ENCODE measurements around the gene NPPC. TPM values are rescaled to one million over a fixed set of nuclear protein-coding genes. Genes with fewer than 3 reads are reported as not detected.
"Not testable (repeated sequence)": the region's sequence is repeated elsewhere in the genome, so short reads cannot be mapped to it uniquely, and the experiment has no call there.

The NPPC gene
- polyA plus RNA-seq, 1 of the 3 experiments (the other 2 are of a cell fraction), result not detected

- POLR2A ChIA-PET, result no interaction called here
- no peak overlapping the region for H3K27ac ChIP-seq (ENCODE audit: low read depth in 2 of 2, low read length in 1 of 2)
- CTCF ChIA-PET, result interaction anchor here (1.0 to 4.3 kb wide), 5 partner anchors 10 to 612 kb away, joined by 3 to 26 read pairs (median 4); no protein-coding TSS in a partner anchor
- H3K9me3 ChIP-seq, result no peaks in the 10 kb centered on the region
- 0 out of 2 replicates have a peak, but pooled peaks cover 4% of the 10 kb centered on the region for H3K27me3 ChIP-seq (ENCODE audit: insufficient read depth)
- no peaks in the 10 kb centered on the region for H3K9me2 ChIP-seq
- H3K4me1 ChIP-seq (ENCODE audit: control insufficient read depth in 1 of 2, insufficient read depth in 2 of 2, low read depth in 1 of 2, low read length in 1 of 2), result no peaks in the 10 kb centered on the region
- no peaks in the 10 kb centered on the region for H3K36me3 ChIP-seq (replicated peaks in 1 of 2; ENCODE audit: control insufficient read depth in 1 of 2, insufficient read depth in 2 of 2, low read length in 1 of 2)
- H3K79me2 ChIP-seq (ENCODE audit: insufficient read depth), result no peaks in the 10 kb centered on the region
- H3K4me2 ChIP-seq, result no peak overlapping the region
- no peaks in the 10 kb centered on the region for H3F3A ChIP-seq (replicated peaks; ENCODE audit: insufficient read depth)
- no peak for DNase-seq
- TF ChIP-seq GABPA (IDR thresholded peaks at IDR 0.05; ENCODE audit: low read depth), result no peak
- no peak for TF ChIP-seq RXRA (IDR thresholded peaks at IDR 0.05; ENCODE audit: borderline replicate concordance, low read depth)
- no peak for TF ChIP-seq GATA2 (CRISPR knock-in tag; IDR thresholded peaks at IDR 0.05)
- TF ChIP-seq PBX3 (IDR thresholded peaks at IDR 0.05), result no peak
- no peak for TF ChIP-seq ELF1 (IDR thresholded peaks at IDR 0.05)
- no peak for TF ChIP-seq NFIC (IDR thresholded peaks at IDR 0.05; ENCODE audit: borderline replicate concordance)
- TF ChIP-seq CTCF (IDR thresholded peaks at IDR 0.05), result no peak
- no peak for TF ChIP-seq CHD2 (IDR thresholded peaks at IDR 0.05; ENCODE audit: low read length, partially characterized antibody)
- TF ChIP-seq TAF1 (IDR thresholded peaks at IDR 0.05; ENCODE audit: borderline replicate concordance, low read depth, low read length), result no peak
- no peak for TF ChIP-seq EZH2phosphoT487 (IDR thresholded peaks at IDR 0.05; ENCODE audit: borderline replicate concordance, low read depth)
- TF ChIP-seq, protein P1, sequence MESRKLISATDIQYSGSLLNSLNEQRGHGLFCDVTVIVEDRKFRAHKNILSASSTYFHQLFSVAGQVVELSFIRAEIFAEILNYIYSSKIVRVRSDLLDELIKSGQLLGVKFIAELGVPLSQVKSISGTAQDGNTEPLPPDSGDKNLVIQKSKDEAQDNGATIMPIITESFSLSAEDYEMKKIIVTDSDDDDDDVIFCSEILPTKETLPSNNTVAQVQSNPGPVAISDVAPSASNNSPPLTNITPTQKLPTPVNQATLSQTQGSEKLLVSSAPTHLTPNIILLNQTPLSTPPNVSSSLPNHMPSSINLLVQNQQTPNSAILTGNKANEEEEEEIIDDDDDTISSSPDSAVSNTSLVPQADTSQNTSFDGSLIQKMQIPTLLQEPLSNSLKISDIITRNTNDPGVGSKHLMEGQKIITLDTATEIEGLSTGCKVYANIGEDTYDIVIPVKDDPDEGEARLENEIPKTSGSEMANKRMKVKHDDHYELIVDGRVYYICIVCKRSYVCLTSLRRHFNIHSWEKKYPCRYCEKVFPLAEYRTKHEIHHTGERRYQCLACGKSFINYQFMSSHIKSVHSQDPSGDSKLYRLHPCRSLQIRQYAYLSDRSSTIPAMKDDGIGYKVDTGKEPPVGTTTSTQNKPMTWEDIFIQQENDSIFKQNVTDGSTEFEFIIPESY (IDR thresholded peaks at IDR 0.05; ENCODE audit: borderline replicate concordance, low read depth), result no peak
- TF ChIP-seq RFX5 (IDR thresholded peaks at IDR 0.05; ENCODE audit: low read length), result no peak
- TF ChIP-seq TEAD4 (IDR thresholded peaks at IDR 0.05; ENCODE audit: borderline replicate concordance, insufficient read depth), result no peak
- TF ChIP-seq USF2 (IDR thresholded peaks at IDR 0.05; ENCODE audit: borderline replicate concordance, low read depth, low read length), result no peak
- TF ChIP-seq EP300 (IDR thresholded peaks at IDR 0.05; ENCODE audit: borderline replicate concordance in 1 of 2, low read depth in 1 of 2, low read length in 1 of 2), result no peak
- no peak overlapping the region for H3K9ac ChIP-seq
- WGBS (ENCODE audit: low lambda C conversion rate), result 70% methylated on average over 3 of the region's 6 CpGs
- no peak overlapping the region for H2AFZ ChIP-seq (ENCODE audit: low read depth)
- no peaks in the 10 kb centered on the region for H4K20me1 ChIP-seq (ENCODE audit: insufficient read depth)
- no peak overlapping the region for H3K4me3 ChIP-seq (ENCODE audit: low read depth in 2 of 2, low read length in 1 of 2)
These were observed 15.4 kb downstream of the NPPC start for GRCh38 chr2:231910771-231911170.

GRCh38 chr2:231910161-231910560, 16.0 kb downstream of the NPPC start:
- H3K4me1 ChIP-seq (ENCODE audit: control insufficient read depth in 1 of 2, insufficient read depth in 2 of 2, low read depth in 1 of 2, low read length in 1 of 2); H3K27ac ChIP-seq (ENCODE audit: low read depth in 2 of 2, low read length in 1 of 2); H3K4me3 ChIP-seq (ENCODE audit: low read depth in 2 of 2, low read length in 1 of 2); H3F3A ChIP-seq (replicated peaks; ENCODE audit: insufficient read depth); DNase-seq; H3K4me2 ChIP-seq; H3K9me3 ChIP-seq; H3K79me2 ChIP-seq (ENCODE audit: insufficient read depth); H3K9ac ChIP-seq; H4K20me1 ChIP-seq (ENCODE audit: insufficient read depth); H3K27me3 ChIP-seq (ENCODE audit: insufficient read depth); H3K36me3 ChIP-seq (replicated peaks in 1 of 2; ENCODE audit: control insufficient read depth in 1 of 2, insufficient read depth in 2 of 2, low read length in 1 of 2); H3K9me2 ChIP-seq; POLR2A ChIA-PET; H2AFZ ChIP-seq (ENCODE audit: low read depth): not testable (repeated sequence)
- WGBS (ENCODE audit: low lambda C conversion rate), result 81% methylated on average over 7 of the region's 7 CpGs
- CTCF ChIA-PET, result interaction anchor here (4.3 to 6.2 kb wide), 3 partner anchors 14 to 530 kb away, joined by 26 to 49 read pairs (median 39); no protein-coding TSS in a partner anchor
